HepG2 (cell line): Measurements from ENCODE around the gene SMPD3. TPM values are rescaled to one million over a fixed set of nuclear protein-coding genes. Genes with fewer than 3 reads are reported as not detected.
A peak's percentile ranks its signal among the peaks of the same experiment; 100 is the strongest.

ENCODE experiments used
- ATAC-seq: fragments of 200-7000 bp; cut with Tn5 transposase; 3 replicates; pipeline ENCODE4 v1.9.1; 2020; ENCODE audit warnings: mild to moderate bottlenecking, moderate library complexity
- BruUV-seq: library from RNA; stranded (reverse); fragments of 400-500 nt; replicated peaks from 2 replicates; lab custom pipeline; 2021; lab: Mats Ljungman, UMichigan
- CTCF ChIA-PET: fragments of 300-600 bp; formaldehyde crosslinking; extraction: SDS; loops from one replicate; lab custom pipeline; 2021; ENCODE audit warnings: low total read pairs, inconsistent platforms, low intra/inter-chr PET ratio; lab: Yijun Ruan, JAX
- POLR2A ChIA-PET: fragments of 350-600 bp; sonication (Branson Sonifier 250); formaldehyde crosslinking; loops from one replicate; lab custom pipeline; 2020; ENCODE audit warnings: antibody characterized with exemption, inconsistent platforms; lab: Yijun Ruan, JAX
- DNase-seq: peaks from one replicate; pipeline ENCODE4 v3.0.0-alpha.2; 2015; ENCODE audit warnings: low spot score
- FAIRE-seq: peaks from 3 replicates; lab custom pipeline; 2011; peaks lifted over from hg19 to GRCh38; lab: Jason Lieb, UNC
- H2AFZ ChIP-seq: one replicate; pipeline ENCODE4 v1.6.1; 2011; ENCODE audit warnings: low read length, inconsistent platforms
- H3K27ac ChIP-seq: fragments of 300-600 bp; 3 replicates; pipeline ENCODE4 v1.8.0; 2011; ENCODE audit warnings: mixed run types, mild to moderate bottlenecking, mixed read lengths, low read length, inconsistent platforms; ENCODE audit not compliant: insufficient read depth; ENCODE audit errors: extremely low read length
- H3K27me3 ChIP-seq, 2 experiments: fragments of 200-600 bp in 1 of 2; 2 replicates in 1 of 2; 3 replicates in 1 of 2; pipeline versions ENCODE4 v1.6.0 to v1.8.0; 2011; ENCODE audit warnings: low read length in 2 of 2, mild to moderate bottlenecking in 2 of 2, moderate library complexity in 2 of 2, inconsistent platforms in 1 of 2; ENCODE audit not compliant: insufficient read depth in 2 of 2, control insufficient read depth in 1 of 2
- H3K36me3 ChIP-seq, 2 experiments: fragments of 200-600 bp in 1 of 2; replicated peaks in 1 of 2; 2 replicates in 1 of 2; 3 replicates in 1 of 2; pipeline versions ENCODE4 v1.5.1 to v1.8.0; 2011; ENCODE audit warnings: low read length in 2 of 2, inconsistent platforms in 1 of 2; ENCODE audit not compliant: insufficient read depth in 2 of 2, control insufficient read depth in 1 of 2
- H3K4me1 ChIP-seq: 2 replicates; pipeline ENCODE4 v1.5.1; 2012; ENCODE audit warnings: low read length, inconsistent platforms; ENCODE audit not compliant: insufficient read depth
- H3K4me2 ChIP-seq: 2 replicates; pipeline ENCODE4 v1.6.0; 2011; ENCODE audit warnings: low read depth, low read length, inconsistent platforms
- H3K4me3 ChIP-seq, 3 experiments: fragments of 200-600 bp in 1 of 3; sonication (generic), shearing (Covaris generic) in 1 of 3; replicated peaks in 1 of 3; 2 replicates each; pipeline ENCODE4 v1.5.1; 2011 to 2016; ENCODE audit warnings: low read length in 3 of 3, inconsistent platforms in 2 of 3, low read depth in 2 of 3, mild to moderate bottlenecking in 2 of 3, control low read depth in 1 of 3, mixed read lengths in 1 of 3; ENCODE audit not compliant: insufficient read depth in 1 of 3
- H3K79me2 ChIP-seq: one replicate; pipeline ENCODE4 v1.6.1; 2011; ENCODE audit warnings: low read length, inconsistent platforms; ENCODE audit not compliant: insufficient read depth
- H3K9ac ChIP-seq: 2 replicates; pipeline ENCODE4 v1.6.0; 2011; ENCODE audit warnings: mild to moderate bottlenecking, low read depth, low read length, inconsistent platforms; ENCODE audit not compliant: insufficient read depth
- H3K9me3 ChIP-seq: 2 replicates; pipeline ENCODE4 v1.5.1; 2012; ENCODE audit warnings: mild to moderate bottlenecking, low read length
- H4K20me1 ChIP-seq: 2 replicates; pipeline ENCODE4 v1.6.0; 2011; ENCODE audit warnings: inconsistent platforms, mild to moderate bottlenecking, low read length, moderate library complexity; ENCODE audit not compliant: insufficient read depth
- BHLHE40 ChIP-seq: IDR thresholded peaks from 2 replicates; pipeline ENCODE4 v1.6.1; 2011; ENCODE audit warnings: low read length, improper control_type of control experiment
- RAD51 ChIP-seq: fragments of 450-650 bp; IDR thresholded peaks from 2 replicates; pipeline ENCODE4 v1.6.1; 2016; ENCODE audit warnings: borderline replicate concordance
- REXO4 ChIP-seq: sonication (generic); formaldehyde crosslinking; IDR thresholded peaks from 2 replicates; pipeline ENCODE4 v1.8.0; 2022; ENCODE audit warnings: missing genetic modification reagents, mild to moderate bottlenecking, borderline replicate concordance
- SP1 ChIP-seq, 2 experiments: fragments of 450-650 bp in 1 of 2; sonication (generic) in 1 of 2; formaldehyde crosslinking in 1 of 2; IDR thresholded peaks; 2 replicates each; pipeline versions ENCODE4 v1.4.0 to v1.6.1; 2016 to 2020; ENCODE audit warnings: missing genetic modification reagents in 1 of 2
- ZNF3 ChIP-seq: IDR thresholded peaks from 2 replicates; pipeline ENCODE4 v1.7.0; 2017; ENCODE audit warnings: inconsistent platforms
- WGBS: methylation state at CpG from one replicate; pipeline ENCODE4 v1.1.6; 2017; ENCODE audit warnings: low lambda C conversion rate; 5-methylcytosine and 5-hydroxymethylcytosine counted together
- in situ Hi-C: cut with HindIII; loops from 2 replicates; pipeline ENCODE4 v1.10.0; 2017; ENCODE audit warnings: low pct_unique_long_range_greater_than_20kb; ENCODE audit not compliant: extremely low pct_ligation_motif_present
- intact Hi-C: fragments of 100-400 bp; cut with micrococcal nuclease; formaldehyde crosslinking; loops from one replicate; pipeline ENCODE4 v1.10.0; 2022; ENCODE audit not compliant: unreplicated experiment
- polyA plus RNA-seq, 8 experiments: library from polyadenylated mRNA; depleted of rRNA in 3 of 8; stranded (reverse) in 7 of 8; unstranded in 1 of 8; fragments of >200 nt; fragmentation: Illumina TruSeq in 4 of 8; extraction: Trizol in 4 of 8; gene quantifications; 2 replicates each; pipeline versions ENCODE4 v1.2.1 to v1.2.3, GENCODE V29; 2011 to 2016; ENCODE audit warnings: low read depth in 4 of 8, missing spikeins in 1 of 8, mixed read lengths in 1 of 8; ENCODE audit not compliant: insufficient read depth in 1 of 8
- total RNA-seq, 5 experiments: library from RNA; depleted of rRNA; stranded (reverse); fragments of >200 nt; fragmentation: Illumina TruSeq; extraction: Trizol; gene quantifications; 2 replicates each; pipeline ENCODE4 v1.2.3, GENCODE V29; 2016; ENCODE audit warnings: low read depth in 1 of 5
- TF ChIP-seq, protein P1 (sequence below): sonication (generic); formaldehyde crosslinking; IDR thresholded peaks from 2 replicates; pipeline ENCODE4 v1.8.0; 2022; ENCODE audit warnings: mild to moderate bottlenecking, missing genetic modification reagents, moderate library complexity
- TF ChIP-seq, protein P2 (sequence below): sonication (generic); formaldehyde crosslinking; IDR thresholded peaks from 2 replicates; pipeline ENCODE4 v1.4.0; 2020; ENCODE audit warnings: missing genetic modification reagents, borderline replicate concordance
- TF ChIP-seq, protein P3 (sequence below), 2 experiments: sonication (generic) in 1 of 2; formaldehyde crosslinking in 1 of 2; IDR thresholded peaks; 2 replicates each; pipeline versions ENCODE4 v1.5.1 to v1.6.1; 2011 to 2020; ENCODE audit warnings: borderline replicate concordance in 1 of 2, low read depth in 1 of 2, low read length in 1 of 2, mild to moderate bottlenecking in 1 of 2, missing genetic modification reagents in 1 of 2, moderate library complexity in 1 of 2

Gene SMPD3
- total and polyA plus RNA-seq, 2 of the 13 experiments (the other 11 are each of a cell fraction or from before 2014, with no cell fraction given), result 0.07 to 0.32 TPM

DNA sequence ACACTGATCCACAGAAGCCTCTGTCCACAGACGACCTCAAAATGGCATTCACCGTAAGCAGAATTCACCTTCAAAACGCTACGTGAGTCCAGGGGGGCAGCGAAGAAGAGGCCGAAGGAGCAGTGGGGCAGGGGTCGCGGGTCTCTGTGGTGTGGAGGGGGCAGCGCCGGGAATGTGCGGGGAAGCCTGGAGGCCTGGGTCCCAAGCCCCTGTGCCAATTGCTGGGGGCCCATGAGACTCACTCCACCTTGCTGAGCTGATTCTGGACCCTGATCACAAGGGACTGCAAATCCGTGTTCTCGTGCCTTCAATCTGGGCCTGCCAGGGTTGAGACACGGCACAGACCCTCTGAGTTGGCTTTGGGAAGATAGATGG, 43.3 kb upstream of the SMPD3 start:
- in situ Hi-C loops, result no loop called here
- H2AFZ ChIP-seq, result no peak overlapping the region
- 0 out of 2 replicates have a peak, but pooled peaks cover 6% of the 10 kb centered on the region for H3K4me1 ChIP-seq
- H3K27me3 ChIP-seq, result no peaks in the 10 kb centered on the region
- FAIRE-seq (no peak), DNase-seq (no peak), ATAC-seq (no peak)
- WGBS, result 72% methylated on average over 12 of the region's 14 CpGs
- H3K9ac ChIP-seq, result no peak overlapping the region
- no TSS peak for BruUV-seq
- H3K27ac ChIP-seq, result no peak overlapping the region
- peaks cover 12% of the 10 kb centered on the region for H3K9me3 ChIP-seq
- no peaks in the 10 kb centered on the region for H3K79me2 ChIP-seq
- ChIA-PET POLR2A (no interaction called here), CTCF (no interaction called here)
- TF ChIP-seq SP1 (IDR thresholded peaks at IDR 0.05) (no peak), SP1 (CRISPR knock-in tag; IDR thresholded peaks at IDR 0.05) (no peak)
- H4K20me1 ChIP-seq, result no peaks in the 10 kb centered on the region
- intact Hi-C loops, result no loop called here
- H3K36me3 ChIP-seq, result no peaks in the 10 kb centered on the region
- H3K4me3 ChIP-seq, result no peak overlapping the region
- no peak overlapping the region for H3K4me2 ChIP-seq

DNA sequence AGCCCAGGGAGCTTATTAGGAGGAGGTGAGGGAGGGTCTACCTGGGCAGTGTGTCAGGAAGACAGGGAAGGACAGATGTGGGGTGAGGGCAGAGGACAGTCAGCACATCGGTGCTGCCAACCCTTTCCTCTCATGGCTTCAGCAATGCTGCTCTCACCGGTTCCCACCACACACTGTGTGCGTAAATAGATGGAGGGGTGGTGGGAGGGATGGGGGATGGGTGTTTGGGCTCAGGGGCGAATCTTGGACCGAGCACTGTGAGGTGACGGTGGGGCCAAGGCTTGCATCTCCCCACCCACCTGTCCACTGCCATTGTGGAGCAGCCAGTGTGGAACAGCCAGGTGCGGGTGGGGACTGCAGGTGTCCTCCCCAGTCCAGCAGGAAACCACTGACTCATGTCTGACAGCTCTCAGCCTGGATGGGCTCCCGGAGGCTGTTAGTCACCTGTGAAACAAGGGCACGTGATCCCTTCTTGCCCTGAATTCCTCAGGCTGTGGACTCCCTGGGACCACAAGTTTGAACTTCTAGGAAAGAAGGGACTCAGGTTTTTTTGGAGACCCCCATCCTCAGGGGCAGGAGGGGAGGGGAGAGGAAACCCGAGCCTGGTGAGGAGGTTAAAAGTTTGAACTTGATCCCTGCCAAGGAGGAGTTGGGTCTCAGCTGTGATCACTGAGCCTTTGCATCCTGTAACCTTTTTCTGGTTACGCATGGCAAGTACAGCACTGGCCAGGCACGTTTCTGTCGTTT, 42.7 kb upstream of the SMPD3 start:
- Histone ChIP-seq H3K27ac (no peak overlapping the region), H3K36me3 (no peaks in the 10 kb centered on the region), H3K4me1 (0 out of 2 replicates have a peak, but pooled peaks cover 6% of the 10 kb centered on the region), H3K9ac (no peak overlapping the region), H3K4me2 (no peak overlapping the region), H3K9me3 (peaks cover 12% of the 10 kb centered on the region), H3K79me2 (no peaks in the 10 kb centered on the region), H3K27me3 (no peaks in the 10 kb centered on the region), H4K20me1 (no peaks in the 10 kb centered on the region), H3K4me3 (no peak overlapping the region), H2AFZ (no peak overlapping the region)
- FAIRE-seq, result no peak
- no peak for ATAC-seq
- 23% methylated on average over 12 of the region's 13 CpGs for WGBS
- no TSS peak for BruUV-seq
- CTCF ChIA-PET, result no interaction called here
- intact Hi-C loops (no loop called here), in situ Hi-C loops (no loop called here)
- TF ChIP-seq, protein P1, sequence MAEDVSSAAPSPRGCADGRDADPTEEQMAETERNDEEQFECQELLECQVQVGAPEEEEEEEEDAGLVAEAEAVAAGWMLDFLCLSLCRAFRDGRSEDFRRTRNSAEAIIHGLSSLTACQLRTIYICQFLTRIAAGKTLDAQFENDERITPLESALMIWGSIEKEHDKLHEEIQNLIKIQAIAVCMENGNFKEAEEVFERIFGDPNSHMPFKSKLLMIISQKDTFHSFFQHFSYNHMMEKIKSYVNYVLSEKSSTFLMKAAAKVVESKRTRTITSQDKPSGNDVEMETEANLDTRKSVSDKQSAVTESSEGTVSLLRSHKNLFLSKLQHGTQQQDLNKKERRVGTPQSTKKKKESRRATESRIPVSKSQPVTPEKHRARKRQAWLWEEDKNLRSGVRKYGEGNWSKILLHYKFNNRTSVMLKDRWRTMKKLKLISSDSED (CRISPR knock-in tag), result no peak
- no peak for TF ChIP-seq ZNF3 (CRISPR knock-in tag)
- TF ChIP-seq, protein P2, sequence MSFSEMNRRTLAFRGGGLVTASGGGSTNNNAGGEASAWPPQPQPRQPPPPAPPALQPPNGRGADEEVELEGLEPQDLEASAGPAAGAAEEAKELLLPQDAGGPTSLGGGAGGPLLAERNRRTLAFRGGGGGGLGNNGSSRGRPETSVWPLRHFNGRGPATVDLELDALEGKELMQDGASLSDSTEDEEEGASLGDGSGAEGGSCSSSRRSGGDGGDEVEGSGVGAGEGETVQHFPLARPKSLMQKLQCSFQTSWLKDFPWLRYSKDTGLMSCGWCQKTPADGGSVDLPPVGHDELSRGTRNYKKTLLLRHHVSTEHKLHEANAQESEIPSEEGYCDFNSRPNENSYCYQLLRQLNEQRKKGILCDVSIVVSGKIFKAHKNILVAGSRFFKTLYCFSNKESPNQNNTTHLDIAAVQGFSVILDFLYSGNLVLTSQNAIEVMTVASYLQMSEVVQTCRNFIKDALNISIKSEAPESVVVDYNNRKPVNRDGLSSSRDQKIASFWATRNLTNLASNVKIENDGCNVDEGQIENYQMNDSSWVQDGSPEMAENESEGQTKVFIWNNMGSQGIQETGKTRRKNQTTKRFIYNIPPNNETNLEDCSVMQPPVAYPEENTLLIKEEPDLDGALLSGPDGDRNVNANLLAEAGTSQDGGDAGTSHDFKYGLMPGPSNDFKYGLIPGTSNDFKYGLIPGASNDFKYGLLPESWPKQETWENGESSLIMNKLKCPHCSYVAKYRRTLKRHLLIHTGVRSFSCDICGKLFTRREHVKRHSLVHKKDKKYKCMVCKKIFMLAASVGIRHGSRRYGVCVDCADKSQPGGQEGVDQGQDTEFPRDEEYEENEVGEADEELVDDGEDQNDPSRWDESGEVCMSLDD (CRISPR knock-in tag), result no peak
- no peak for TF ChIP-seq RAD51
- TF ChIP-seq REXO4 (CRISPR knock-in tag), result no peak
- peak; percentile 60; the same call in 1 of the 2 replicates for TF ChIP-seq BHLHE40
- TF ChIP-seq, protein P3, sequence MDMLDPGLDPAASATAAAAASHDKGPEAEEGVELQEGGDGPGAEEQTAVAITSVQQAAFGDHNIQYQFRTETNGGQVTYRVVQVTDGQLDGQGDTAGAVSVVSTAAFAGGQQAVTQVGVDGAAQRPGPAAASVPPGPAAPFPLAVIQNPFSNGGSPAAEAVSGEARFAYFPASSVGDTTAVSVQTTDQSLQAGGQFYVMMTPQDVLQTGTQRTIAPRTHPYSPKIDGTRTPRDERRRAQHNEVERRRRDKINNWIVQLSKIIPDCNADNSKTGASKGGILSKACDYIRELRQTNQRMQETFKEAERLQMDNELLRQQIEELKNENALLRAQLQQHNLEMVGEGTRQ (IDR thresholded peaks at IDR 0.05; ENCODE audit: low read depth, low read length), result peak; percentile 56; the same call in 1 of the 2 replicates
- TF ChIP-seq, protein P3 (CRISPR knock-in tag; IDR thresholded peaks at IDR 0.05; ENCODE audit: borderline replicate concordance), result no peak
- DNase-seq, result no peak
- POLR2A ChIA-PET, result no interaction called here
